K562 (cell line): ENCODE measurements around the gene NES. TPM values are rescaled to one million over a fixed set of nuclear protein-coding genes. Genes with fewer than 3 reads are reported as not detected.

Experiments
- ATAC-seq: fragments of 200-7000 bp; cut with Tn5 transposase; 3 replicates; pipeline ENCODE4 v1.9.1; 2020; ENCODE audit warnings: moderate library complexity
- BruUV-seq: library from RNA; stranded (reverse); fragments of 400-500 nt; replicated peaks from 2 replicates; lab custom pipeline; 2021; lab: Mats Ljungman, UMichigan
- CTCF ChIA-PET: fragments of 300-600 bp; formaldehyde crosslinking; extraction: SDS; loops from one replicate; lab custom pipeline; 2021; ENCODE audit warnings: low intra/inter-chr PET ratio; lab: Yijun Ruan, JAX
- POLR2A ChIA-PET: fragments of 300-600, 350-650 bp; sonication (Branson Sonifier 250); formaldehyde crosslinking; extraction: SDS; loops from one replicate; lab custom pipeline; 2021; ENCODE audit warnings: antibody characterized with exemption, inconsistent platforms; lab: Yijun Ruan, JAX
- DNase-seq, 4 experiments: peaks; one replicate each; pipeline versions ENCODE4 v3.0.0 to v3.0.0-alpha.2; 2011 to 2018; ENCODE audit warnings: low spot score in 3 of 4, mixed read lengths in 3 of 4; ENCODE audit errors: extremely low read depth in 1 of 4
- FAIRE-seq: peaks from 2 replicates; lab custom pipeline; 2011; peaks lifted over from hg19 to GRCh38; lab: Jason Lieb, UNC
- H2AFZ ChIP-seq: 2 replicates; pipeline ENCODE4 v1.6.0; 2011; ENCODE audit warnings: low read depth, low read length, control low read depth, inconsistent platforms
- H3K27ac ChIP-seq: fragments of 200-600 bp; 3 replicates; pipeline ENCODE4 v1.8.0; 2011; ENCODE audit warnings: low read depth, mild to moderate bottlenecking, control low read depth, inconsistent platforms, low read length, moderate library complexity, mixed read lengths; ENCODE audit errors: extremely low read depth
- H3K27me3 ChIP-seq, 2 experiments: fragments of 300-600 bp in 1 of 2; 2 replicates in 1 of 2; 3 replicates in 1 of 2; pipeline versions ENCODE4 v1.6.0 to v1.8.0; 2011; ENCODE audit warnings: inconsistent platforms in 2 of 2, low read length in 2 of 2, mild to moderate bottlenecking in 1 of 2, mixed read lengths in 1 of 2, moderate library complexity in 1 of 2; ENCODE audit not compliant: control insufficient read depth in 2 of 2, insufficient read depth in 2 of 2
- H3K36me3 ChIP-seq: fragments of 300-600 bp; 3 replicates; pipeline ENCODE4 v1.8.0; 2011; ENCODE audit warnings: mild to moderate bottlenecking, low read length, inconsistent platforms; ENCODE audit not compliant: control insufficient read depth, insufficient read depth
- H3K4me1 ChIP-seq, 2 experiments: fragments of 200-600 bp in 1 of 2; replicated peaks in 1 of 2; 2 replicates in 1 of 2; 3 replicates in 1 of 2; pipeline versions ENCODE4 v1.5.1 to v1.8.0; 2011; ENCODE audit warnings: inconsistent platforms in 2 of 2, low read length in 2 of 2, mild to moderate bottlenecking in 1 of 2, mixed read lengths in 1 of 2, moderate library complexity in 1 of 2; ENCODE audit not compliant: control insufficient read depth in 2 of 2, insufficient read depth in 2 of 2
- H3K4me2 ChIP-seq: 2 replicates; pipeline ENCODE4 v1.6.1; 2011; ENCODE audit warnings: low read length, control low read depth, inconsistent platforms, mixed read lengths; ENCODE audit not compliant: insufficient read depth
- H3K4me3 ChIP-seq: fragments of 200-600 bp; sonication (generic), shearing (Covaris generic); 2 replicates; pipeline ENCODE4 v1.5.1; 2016; ENCODE audit warnings: control low read depth, inconsistent platforms
- H3K79me2 ChIP-seq: fragments of 200-600 bp; 3 replicates; pipeline ENCODE4 v1.8.0; 2011; ENCODE audit warnings: low read length, inconsistent platforms; ENCODE audit not compliant: control insufficient read depth, insufficient read depth
- H3K9ac ChIP-seq, 2 experiments: 2 replicates each; pipeline versions ENCODE4 v1.6.0 to v1.6.1; 2011; ENCODE audit warnings: low read depth in 2 of 2, low read length in 2 of 2, control low read depth in 1 of 2, inconsistent platforms in 1 of 2, mild to moderate bottlenecking in 1 of 2, mixed read lengths in 1 of 2; ENCODE audit not compliant: insufficient read depth in 1 of 2
- H3K9me1 ChIP-seq: one replicate; pipeline ENCODE4 v1.6.0; 2011; ENCODE audit warnings: inconsistent platforms, mild to moderate bottlenecking, low read length, moderate library complexity; ENCODE audit not compliant: control insufficient read depth, insufficient read depth
- H3K9me3 ChIP-seq: replicated peaks from 2 replicates; pipeline ENCODE4 v1.5.1; 2011; ENCODE audit warnings: low read depth, low read length, inconsistent platforms; ENCODE audit not compliant: control insufficient read depth, insufficient read depth
- H4K20me1 ChIP-seq: replicated peaks from 2 replicates; pipeline ENCODE4 v1.6.1; 2011; ENCODE audit warnings: low read length, inconsistent platforms, mixed read lengths; ENCODE audit not compliant: control insufficient read depth, insufficient read depth
- DIDO1 ChIP-seq: fragments of 450-650 bp; IDR thresholded peaks from 2 replicates; pipeline ENCODE4 v1.6.1; 2016; ENCODE audit warnings: low read depth, missing biosample characterization, missing genetic modification characterization
- MBD1 ChIP-seq: fragments of 250-450 bp; sonication (Bioruptor Pico); IDR thresholded peaks from 2 replicates; pipeline ENCODE4 v1.8.0; 2022; ENCODE audit warnings: inconsistent platforms
- PTRF ChIP-seq: fragments of 450-650 bp; IDR thresholded peaks from 2 replicates; pipeline ENCODE4 v1.6.1; 2016; ENCODE audit warnings: mild to moderate bottlenecking, missing genetic modification characterization, missing compliant biosample characterization
- RBFOX2 ChIP-seq: fragments of 200-400 bp; formaldehyde crosslinking; IDR thresholded peaks from 2 replicates; pipeline ENCODE4 v1.6.1; 2017; ENCODE audit warnings: low read depth, mild to moderate bottlenecking, low read length, moderate library complexity
- WGBS: fragments of 100-300 bp; shearing (Covaris generic); methylation state at CpG from one replicate; pipeline ENCODE4 v1.1.6; 2016; ENCODE audit warnings: low coverage, mixed read lengths; ENCODE audit not compliant: insufficient coverage; ENCODE audit errors: missing lambda C conversion rate; 5-methylcytosine and 5-hydroxymethylcytosine counted together
- in situ Hi-C: fragments of 300-500 bp; cut with MboI; formaldehyde crosslinking; loops from 4 replicates; pipeline ENCODE4 v1.15.0; 2018; ENCODE audit warnings: inconsistent platforms, mixed read lengths
- intact Hi-C: fragments of 100-400 bp; cut with micrococcal nuclease; formaldehyde crosslinking; loops from 2 replicates; pipeline ENCODE4 v1.14.2; 2022
- polyA plus RNA-seq, 8 experiments: library from polyadenylated mRNA; depleted of rRNA in 4 of 8; stranded (reverse) in 5 of 8; unstranded in 3 of 8; fragments of >200 nt; fragmentation: Nextera tagmentation in 2 of 8; fragmentation: Illumina TruSeq in 1 of 8; extraction: Ambion mirVana in 2 of 8; extraction: Trizol in 1 of 8; gene quantifications; 2 replicates each; pipeline versions ENCODE4 v1.2.1 to v1.2.3, GENCODE V29; 2011 to 2014; ENCODE audit warnings: inconsistent platforms in 1 of 8, missing spikeins in 1 of 8
- total RNA-seq, 7 experiments: library from RNA; depleted of rRNA in 6 of 7; stranded (reverse); fragments of >200 nt in 6 of 7; fragmentation: Illumina TruSeq in 2 of 7; extraction: Trizol in 2 of 7; gene quantifications; 2 replicates each; pipeline versions ENCODE4 v1.2.1 to v1.2.3, GENCODE V29; 2011 to 2021; ENCODE audit warnings: low replicate concordance in 1 of 7

Gene NES
- total and polyA plus RNA-seq, 9 of the 15 experiments (the other 6 are each of a cell fraction or from before 2014, with no cell fraction given) = 0.10 to 8.6 (median 4.2) TPM

GRCh38 chr1:156691665-156692440 lies 14.6 kb upstream of the NES start (continued):
- no peak for TF ChIP-seq MBD1 (CRISPR knock-in tag)
- no peak for TF ChIP-seq PTRF (tag)

- FAIRE-seq = no peak
- Histone ChIP-seq H3K9me1 (no peaks in the 10 kb centered on the region), H2AFZ (peak overlapping the region; percentile 92), H3K27ac (peak overlapping the region; percentile 2; the same call in 1 of the 3 replicates), H3K36me3 (no peaks in the 10 kb centered on the region), H3K4me3 (no peak overlapping the region), H3K79me2 (0 out of 3 replicates have a peak, but pooled peaks cover 3% of the 10 kb centered on the region), H3K9me3 (no peaks in the 10 kb centered on the region), H3K9ac (peak overlapping the region in 1 of 2 experiments; percentile 92; a peak in 1 of 4 replicates), H3K4me1 (peaks cover 49 to 61% of the 10 kb centered on the region in 2 experiments), H3K27me3 (no peaks in the 10 kb centered on the region), H3K4me2 (no peak overlapping the region), H4K20me1 (no peaks in the 10 kb centered on the region)
- no peak for DNase-seq
- in situ Hi-C loops (no loop called here), intact Hi-C loops (no loop called here)
- TF ChIP-seq RBFOX2 (peak; percentile 1; the same call in 1 of the 2 replicates), DIDO1 (tag) (no peak)
- ATAC-seq = no peak
- BruUV-seq = no TSS peak
- ChIA-PET CTCF (interaction anchor here (6.6 kb wide), 1 partner anchor 35 kb away, joined by 143 read pairs; the partner anchor contains the start of genes ISG20L2 and METTL25B), POLR2A (interaction anchor here (0.7 to 5.9 kb wide), 9 partner anchors 10 to 82 kb away, joined by 3 to 60 read pairs (median 4); partner anchors contain the start of genes ISG20L2, METTL25B, MRPL24 and NES)
- 62% methylated on average over 9 of the region's 10 CpGs for WGBS
These were observed 14.0 kb upstream of the NES start for GRCh38 chr1:156691191-156691590.
